ENCODE data around the gene DNAJC13. TPM values are rescaled to one million over a fixed set of nuclear protein-coding genes. Genes with fewer than 3 reads are reported as not detected.

The DNAJC13 gene
- total and polyA plus RNA-seq, 9 donors = 10.3 to 39.9 (median 30.1) TPM

DNA sequence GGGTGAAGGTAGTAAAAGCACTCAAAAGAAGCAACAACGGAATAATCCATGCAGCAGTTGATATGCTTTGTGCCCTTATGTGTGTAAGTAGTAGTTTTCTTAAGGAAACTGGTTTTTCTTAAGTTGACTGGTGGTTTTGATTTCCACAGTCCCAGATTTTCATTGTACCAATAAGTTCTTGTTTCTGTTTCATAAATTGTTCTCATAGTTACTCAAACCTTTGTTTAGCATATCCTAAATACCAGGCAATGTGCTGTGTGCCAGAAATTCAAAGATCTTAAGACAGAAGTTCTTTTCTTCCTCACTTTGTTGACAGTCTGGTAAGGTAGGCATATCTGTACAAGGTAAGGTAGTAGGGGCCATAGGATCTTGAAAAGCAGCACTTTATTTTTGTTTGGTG, 40.0 kb downstream of the DNAJC13 start:
- intact Hi-C loops (cut with DNase I) = no loop called here
- H3K4me3 ChIP-seq = no peak overlapping the region
- TF ChIP-seq, protein P1, sequence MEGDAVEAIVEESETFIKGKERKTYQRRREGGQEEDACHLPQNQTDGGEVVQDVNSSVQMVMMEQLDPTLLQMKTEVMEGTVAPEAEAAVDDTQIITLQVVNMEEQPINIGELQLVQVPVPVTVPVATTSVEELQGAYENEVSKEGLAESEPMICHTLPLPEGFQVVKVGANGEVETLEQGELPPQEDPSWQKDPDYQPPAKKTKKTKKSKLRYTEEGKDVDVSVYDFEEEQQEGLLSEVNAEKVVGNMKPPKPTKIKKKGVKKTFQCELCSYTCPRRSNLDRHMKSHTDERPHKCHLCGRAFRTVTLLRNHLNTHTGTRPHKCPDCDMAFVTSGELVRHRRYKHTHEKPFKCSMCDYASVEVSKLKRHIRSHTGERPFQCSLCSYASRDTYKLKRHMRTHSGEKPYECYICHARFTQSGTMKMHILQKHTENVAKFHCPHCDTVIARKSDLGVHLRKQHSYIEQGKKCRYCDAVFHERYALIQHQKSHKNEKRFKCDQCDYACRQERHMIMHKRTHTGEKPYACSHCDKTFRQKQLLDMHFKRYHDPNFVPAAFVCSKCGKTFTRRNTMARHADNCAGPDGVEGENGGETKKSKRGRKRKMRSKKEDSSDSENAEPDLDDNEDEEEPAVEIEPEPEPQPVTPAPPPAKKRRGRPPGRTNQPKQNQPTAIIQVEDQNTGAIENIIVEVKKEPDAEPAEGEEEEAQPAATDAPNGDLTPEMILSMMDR (IDR thresholded peaks at IDR 0.05) = no peak
- no peak for TF ChIP-seq EP300 (IDR thresholded peaks at IDR 0.05)
- no peak for TF ChIP-seq POLR2A (IDR thresholded peaks at IDR 0.05)
- no peak overlapping the region for H3K27ac ChIP-seq
- DNase-seq = no peak
- H3K27me3 ChIP-seq = no peaks in the 10 kb centered on the region
- 79 to 92% (median 80%) methylated on average over 1 of the region's 1 CpG for WGBS, 3 donors
- H3K9me3 ChIP-seq = no peaks in the 10 kb centered on the region
- H3K4me1 ChIP-seq (ENCODE audit: insufficient read depth) = no peaks in the 10 kb centered on the region
- no peaks in the 10 kb centered on the region for H3K36me3 ChIP-seq

DNA sequence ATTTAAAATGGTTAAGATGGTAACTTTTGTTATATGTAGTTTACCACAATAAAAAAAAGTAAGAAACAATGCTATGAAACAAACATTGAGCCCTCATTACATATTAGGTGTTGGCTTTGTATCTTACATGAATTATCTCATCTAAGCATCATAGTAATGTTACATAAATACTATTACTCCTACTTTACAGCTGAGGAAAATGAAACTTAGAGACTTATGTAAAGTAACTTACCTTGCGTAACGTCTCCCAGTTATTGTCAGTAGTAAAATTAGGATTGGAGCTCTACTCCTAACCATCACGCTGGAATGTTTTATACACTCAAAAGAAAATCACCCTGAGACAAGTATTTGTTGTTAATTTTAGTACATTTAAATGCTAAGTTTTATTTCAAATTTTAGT, 42.2 kb downstream of the DNAJC13 start:
- no peaks in the 10 kb centered on the region for H3K36me3 ChIP-seq
- 97 to 99% (median 97%) methylated on average over 3 of the region's 3 CpGs for WGBS, 3 donors

DNA sequence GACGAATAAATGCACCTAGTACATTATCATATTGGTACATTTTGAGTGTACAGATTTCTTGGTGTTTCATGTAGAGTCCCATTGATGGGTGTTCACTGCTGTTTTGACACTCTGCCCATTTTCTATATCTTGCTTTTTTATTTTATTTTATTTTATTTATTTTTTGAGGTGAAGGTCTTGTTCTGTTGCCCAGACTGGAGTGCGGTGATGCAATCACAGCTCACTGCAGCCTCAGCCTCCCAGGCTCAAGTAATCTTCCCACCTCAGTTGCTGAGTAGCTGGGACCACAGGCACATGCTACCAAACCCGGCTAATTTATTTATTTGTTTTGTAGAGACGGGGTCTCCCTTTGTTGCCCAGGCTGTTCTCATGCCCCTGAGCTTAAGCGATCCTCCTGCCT, 44.2 kb downstream of the DNAJC13 start:
- no peak for TF ChIP-seq POLR2A (IDR thresholded peaks at IDR 0.05)
- no peak for TF ChIP-seq EP300 (IDR thresholded peaks at IDR 0.05)
- no peaks in the 10 kb centered on the region for H3K4me1 ChIP-seq (ENCODE audit: insufficient read depth)
- no peaks in the 10 kb centered on the region for H3K36me3 ChIP-seq
- DNase-seq = no peak
- WGBS, 3 donors = 83 to 91% (median 84%) methylated on average over 5 of the region's 5 CpGs
- no peak overlapping the region for H3K27ac ChIP-seq
- no peaks in the 10 kb centered on the region for H3K9me3 ChIP-seq
- H3K4me3 ChIP-seq = no peak overlapping the region
- no peaks in the 10 kb centered on the region for H3K27me3 ChIP-seq
- intact Hi-C loops (cut with DNase I) = no loop called here

More for the DNA sequence above, 42.2 kb downstream of the DNAJC13 start:
- Histone ChIP-seq H3K4me1 (ENCODE audit: insufficient read depth) (no peaks in the 10 kb centered on the region), H3K27ac (no peak overlapping the region), H3K4me3 (no peak overlapping the region), H3K27me3 (no peaks in the 10 kb centered on the region), H3K9me3 (no peaks in the 10 kb centered on the region)
- no peak for DNase-seq
- intact Hi-C loops (cut with DNase I) = no loop called here
- TF ChIP-seq EP300 (IDR thresholded peaks at IDR 0.05) (no peak), POLR2A (IDR thresholded peaks at IDR 0.05) (no peak)
- TF ChIP-seq, protein P1 (IDR thresholded peaks at IDR 0.05) = no peak

DNA sequence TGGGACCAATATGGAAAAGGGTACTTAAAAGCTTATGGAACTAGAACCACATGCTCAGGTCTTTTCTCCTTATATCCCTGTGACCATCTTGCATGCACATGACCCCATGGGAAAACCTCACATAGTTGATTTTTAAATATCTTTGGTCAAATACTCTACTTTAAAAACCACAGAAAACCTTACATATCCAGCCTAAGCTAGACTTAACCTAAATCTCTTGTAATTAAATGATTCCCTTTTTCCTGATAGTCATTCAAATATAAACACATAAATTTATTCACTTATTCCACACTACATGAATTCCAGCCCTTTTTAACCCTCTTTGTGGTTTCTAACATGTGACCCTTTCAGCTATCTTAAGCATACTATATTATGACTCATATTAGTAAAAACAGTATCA, 46.8 kb downstream of the DNAJC13 start:
- H3K4me3 ChIP-seq = no peak overlapping the region
- no peak overlapping the region for H3K27ac ChIP-seq
- no peaks in the 10 kb centered on the region for H3K9me3 ChIP-seq
- intact Hi-C loops (cut with DNase I) = no loop called here
- H3K36me3 ChIP-seq = no peaks in the 10 kb centered on the region
- TF ChIP-seq, protein P1 (IDR thresholded peaks at IDR 0.05) = no peak
- TF ChIP-seq EP300 (IDR thresholded peaks at IDR 0.05) = no peak
- no peak for TF ChIP-seq POLR2A (IDR thresholded peaks at IDR 0.05)
- no peaks in the 10 kb centered on the region for H3K4me1 ChIP-seq (ENCODE audit: insufficient read depth)
- no peaks in the 10 kb centered on the region for H3K27me3 ChIP-seq
- DNase-seq = no peak

DNA sequence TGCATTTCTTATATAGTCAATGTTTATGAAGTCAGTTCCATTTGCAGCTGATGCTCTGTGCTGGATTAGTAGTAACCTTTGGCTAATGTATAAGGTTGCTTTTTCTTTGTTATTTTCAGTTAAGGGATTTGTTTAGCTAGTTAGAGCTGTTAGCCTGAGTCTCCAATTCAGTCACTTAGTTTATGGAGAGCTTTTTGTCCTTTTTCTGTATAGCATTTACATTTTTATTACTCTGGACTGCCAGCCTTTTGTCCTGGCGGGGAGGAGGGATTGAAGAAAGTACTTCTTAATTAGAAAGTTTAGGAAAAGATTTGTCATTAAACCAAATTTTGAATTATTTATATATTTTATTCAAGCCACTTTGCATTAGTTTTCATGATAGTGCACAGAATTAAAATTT, 52.0 kb downstream of the DNAJC13 start:
- Histone ChIP-seq H3K9me3 (no peaks in the 10 kb centered on the region), H3K4me3 (no peak overlapping the region), H3K27ac (no peak overlapping the region), H3K4me1 (ENCODE audit: insufficient read depth) (no peaks in the 10 kb centered on the region), H3K27me3 (no peaks in the 10 kb centered on the region), H3K36me3 (no peaks in the 10 kb centered on the region)
- TF ChIP-seq, protein P1 (IDR thresholded peaks at IDR 0.05) = no peak
- no peak for TF ChIP-seq EP300 (IDR thresholded peaks at IDR 0.05)
- TF ChIP-seq POLR2A (IDR thresholded peaks at IDR 0.05) = no peak
- no peak for DNase-seq
- intact Hi-C loops (cut with DNase I) = no loop called here
- WGBS, 3 donors = 0 to 96% (median 95%) methylated on average over 1 of the region's 1 CpG
